HG03575 (cell line): ENCODE results near the gene GAB1.

Experiments
- ATAC-seq: cut with Tn5 transposase; IDR thresholded peaks from one replicate; pipeline ENCODE4 v1.9.1; 2021; ENCODE audit not compliant: unreplicated experiment, insufficient number of reproducible peaks, low FRiP score; ENCODE audit errors: extremely low read depth

GAB1 gene

GRCh38 chr4:143437937-143438336, 101.3 kb downstream of the GAB1 start:
- ATAC-seq = no peak

DNA sequence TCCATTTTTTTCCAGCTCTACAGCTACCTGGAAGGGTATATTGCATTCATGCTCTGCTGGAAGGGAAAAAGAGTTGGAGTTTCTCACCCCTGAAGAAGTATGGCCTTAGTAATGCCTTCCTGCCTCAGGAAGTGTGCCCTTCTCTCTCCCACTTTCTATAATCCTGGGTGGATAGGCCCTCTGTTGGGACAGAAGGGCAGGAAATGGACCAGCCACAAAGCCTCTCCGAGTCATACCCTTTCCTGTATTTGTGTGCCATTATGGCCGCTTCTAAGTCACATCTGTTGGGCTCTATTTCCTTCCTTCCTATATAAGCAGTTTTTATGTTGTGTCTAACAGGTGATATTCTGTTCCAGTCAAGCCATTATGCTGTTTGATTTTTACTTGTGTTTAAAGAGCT, 102.0 kb downstream of the GAB1 start:
- ATAC-seq = no peak

GRCh38 chr4:143441109-143441508, 104.4 kb downstream of the GAB1 start:
- ATAC-seq = no peak

DNA sequence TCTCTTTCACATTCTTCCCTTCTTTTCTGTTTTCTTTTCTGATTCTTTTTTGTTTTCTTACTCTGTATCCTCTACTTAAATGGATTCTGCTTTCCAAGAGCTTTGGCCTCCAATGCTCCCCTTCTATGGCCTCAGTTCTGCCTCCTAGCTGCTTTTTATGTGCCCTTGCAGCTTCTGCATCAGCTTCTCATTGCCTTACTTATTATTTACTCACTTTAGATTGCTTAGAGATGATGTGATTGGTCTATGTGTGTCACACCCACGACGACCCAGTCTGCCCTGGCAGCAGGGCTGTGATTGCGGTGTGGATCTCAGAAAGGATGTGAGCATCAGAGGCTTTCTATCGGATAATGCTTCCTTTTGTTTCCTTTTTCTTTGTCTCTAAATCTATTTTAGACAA, 105.0 kb downstream of the GAB1 start:
- ATAC-seq = no peak

DNA sequence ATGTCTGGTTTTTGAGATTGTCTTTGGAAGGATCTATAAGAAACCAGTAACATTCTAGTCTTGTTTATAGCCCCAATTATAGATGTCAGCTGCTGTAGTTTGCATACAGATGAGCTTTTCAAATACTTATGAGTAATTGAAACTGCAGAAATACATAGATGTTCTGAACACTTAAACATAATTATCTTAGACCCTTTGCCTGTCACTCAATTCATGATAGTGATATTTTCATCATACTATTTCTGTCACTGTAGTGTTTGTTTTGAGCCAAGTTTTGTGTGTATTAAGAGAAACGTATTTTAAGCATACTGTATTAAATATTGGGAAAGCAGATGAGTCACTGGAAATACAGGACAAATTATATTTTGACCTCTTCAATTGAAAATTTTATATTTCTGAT, 107.1 kb downstream of the GAB1 start:
- no peak for ATAC-seq

DNA sequence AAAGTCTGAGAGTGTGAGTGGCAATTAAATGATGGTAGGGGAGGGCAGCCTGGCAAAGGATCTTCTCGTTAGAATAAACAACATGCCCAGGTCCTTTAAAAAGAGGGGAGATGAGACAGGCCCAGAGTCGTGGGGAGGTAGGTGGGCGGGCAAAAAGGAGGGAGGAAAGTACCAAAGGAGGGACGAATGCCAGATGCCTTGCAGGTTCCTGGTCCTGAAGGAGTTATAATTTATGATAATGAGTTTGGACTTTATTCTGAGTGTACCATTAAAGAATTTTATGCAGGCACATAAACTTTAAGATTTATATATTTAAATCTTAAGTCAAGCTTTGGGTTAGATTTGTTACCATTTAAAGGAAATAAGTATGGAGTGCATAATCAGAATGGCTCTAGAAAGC, 114.5 kb downstream of the GAB1 start:
- ATAC-seq = no peak

DNA sequence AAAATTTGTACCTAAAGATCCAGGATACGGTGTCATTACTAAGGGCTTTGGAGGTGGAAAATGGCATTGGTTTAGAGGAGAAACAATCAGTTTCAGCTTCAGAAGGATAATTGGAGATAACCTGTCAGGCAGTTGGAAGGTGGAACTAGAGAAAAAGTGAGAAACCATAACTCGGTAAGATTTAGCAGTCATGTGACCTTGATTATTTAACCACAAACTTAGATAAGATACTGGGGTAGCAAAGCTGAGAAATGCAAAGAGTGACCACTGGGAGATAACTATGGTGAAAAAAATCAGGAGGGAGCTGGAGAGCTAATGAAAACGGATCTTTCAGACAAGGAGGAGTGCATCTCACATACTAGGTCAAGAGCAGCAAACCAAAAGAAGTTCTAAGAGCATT, 118.5 kb downstream of the GAB1 start:
- ATAC-seq = no peak

DNA sequence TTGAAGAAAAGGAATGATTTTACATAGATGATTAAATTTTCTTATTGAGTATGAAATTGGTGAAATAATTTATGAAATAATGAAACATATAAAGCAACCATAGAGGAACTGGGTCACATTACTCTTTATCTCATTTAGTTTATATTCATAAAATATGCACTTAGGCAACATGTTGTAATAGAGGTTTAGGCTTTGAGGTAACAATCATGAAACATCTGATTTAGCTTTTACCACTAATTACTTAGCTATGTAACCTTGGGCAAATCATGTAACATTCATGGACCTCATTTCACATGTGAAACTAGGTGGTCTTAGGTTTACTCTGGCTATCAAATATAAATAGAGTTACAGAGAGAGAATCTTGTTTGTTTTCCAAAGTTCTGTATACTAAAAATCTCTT, 122.3 kb downstream of the GAB1 start:
- ATAC-seq = no peak

GRCh38 chr4:143473334-143474126, 136.9 kb downstream of the GAB1 start:
- no peak for ATAC-seq

DNA sequence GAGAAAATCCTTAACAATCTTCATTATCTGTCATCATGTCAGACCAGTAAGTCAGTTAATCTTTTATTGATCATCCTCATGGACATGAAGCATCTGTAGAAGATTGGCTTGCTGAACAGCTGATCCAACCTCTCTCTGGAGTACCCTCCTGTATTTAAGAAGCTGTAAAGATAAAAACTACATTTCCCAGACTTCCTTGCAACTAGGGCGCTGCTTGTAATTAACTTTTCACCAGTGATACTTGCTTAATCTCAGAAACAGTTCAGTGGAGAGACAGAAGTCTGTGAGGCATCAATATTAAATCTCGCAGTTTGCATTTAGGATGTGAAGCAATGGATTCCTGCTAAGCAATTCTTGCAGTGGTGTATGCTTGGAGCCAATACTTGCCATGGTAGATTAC, 140.8 kb downstream of the GAB1 start:
- ATAC-seq = no peak

- ATAC-seq = no peak
These were observed 144.7 kb downstream of the GAB1 start for GRCh38 chr4:143481361-143481760.

GRCh38 chr4:143482840-143483239, 146.2 kb downstream of the GAB1 start:
- no peak for ATAC-seq

DNA sequence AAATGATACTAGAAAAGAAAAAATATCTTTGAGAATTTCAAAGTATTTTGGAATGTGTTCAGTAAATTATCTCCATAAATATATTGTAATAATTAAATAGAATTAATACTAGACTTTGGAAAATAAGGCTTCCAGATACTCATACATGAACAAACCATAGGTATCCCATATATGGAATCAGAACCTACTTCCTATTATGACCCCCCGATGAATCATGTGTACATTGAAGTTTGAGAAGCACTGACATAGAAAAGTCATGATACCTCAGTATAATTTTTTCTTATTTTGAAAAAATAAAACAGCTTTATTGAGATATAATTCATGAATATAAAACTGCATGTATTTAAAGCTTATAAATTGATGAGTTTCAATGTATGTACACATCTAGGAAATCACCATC, 149.6 kb downstream of the GAB1 start:
- no peak for ATAC-seq

GRCh38 chr4:143488687-143489086, 152.0 kb downstream of the GAB1 start:
- no peak for ATAC-seq

- ATAC-seq = no peak
These were observed 152.4 kb downstream of the GAB1 start for GRCh38 chr4:143489106-143489505.

DNA sequence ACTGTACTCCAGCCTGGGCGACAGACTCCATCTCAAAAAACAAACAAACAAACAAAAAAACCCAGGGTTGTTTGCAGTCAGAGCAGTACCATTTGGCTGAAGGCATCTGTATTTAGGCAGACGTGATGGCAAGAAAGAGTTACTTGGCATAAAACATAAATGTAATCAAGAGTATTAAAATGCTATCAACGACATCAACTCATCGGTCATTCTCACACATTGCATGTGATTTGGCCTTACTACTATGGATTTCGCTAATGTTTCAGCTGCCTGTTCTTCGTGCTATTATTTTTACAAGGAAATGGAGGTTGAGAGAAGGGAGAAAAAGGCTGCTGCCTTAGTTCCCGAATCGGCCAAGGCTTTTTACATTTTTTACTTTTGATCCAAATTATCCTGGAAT, 161.3 kb downstream of the GAB1 start:
- ATAC-seq = no peak

GRCh38 chr4:143502231-143502630, 165.6 kb downstream of the GAB1 start:
- no peak for ATAC-seq

DNA sequence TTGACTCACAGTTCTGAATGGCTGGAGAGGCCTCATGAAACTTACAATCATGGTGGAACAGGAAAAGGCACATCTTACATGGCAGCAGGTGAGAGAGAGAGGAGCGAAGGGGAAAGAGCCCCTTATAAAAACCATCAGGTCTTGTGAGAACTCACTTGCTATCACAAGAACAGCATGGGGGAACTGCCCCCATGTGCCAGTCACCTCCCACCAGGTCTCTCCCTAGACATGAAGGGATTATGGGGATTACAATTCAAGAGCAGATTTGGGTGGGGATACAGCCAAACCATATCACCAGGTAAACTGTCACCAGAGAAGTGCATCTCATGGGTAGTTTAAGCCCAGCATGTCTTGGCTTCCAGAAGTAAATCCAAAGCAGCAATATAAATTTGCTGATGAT, 169.4 kb downstream of the GAB1 start:
- no peak for ATAC-seq

GRCh38 chr4:143511906-143512305, 175.2 kb downstream of the GAB1 start:
- no peak for ATAC-seq

DNA sequence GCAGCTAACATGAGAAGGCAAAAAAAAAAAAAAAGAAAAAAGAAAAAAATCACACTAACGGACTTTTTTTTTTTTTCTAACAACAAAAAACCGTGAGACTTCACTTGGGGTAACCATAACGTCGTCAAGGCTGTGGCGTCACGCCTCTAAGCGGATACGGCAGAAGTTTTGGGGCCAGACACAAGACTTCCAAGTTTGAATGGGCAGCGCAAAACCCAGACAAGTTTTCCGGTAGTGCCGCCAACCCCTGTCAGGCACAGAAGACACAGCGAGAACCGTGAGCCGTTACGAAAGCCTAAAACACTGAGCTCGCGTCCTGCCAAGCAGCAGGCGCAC, 176.3 kb downstream of the GAB1 start:
- peak; percentile 25 for ATAC-seq
